ENCODE measurements around the gene RTKN2. TPM values are rescaled to one million over a fixed set of nuclear protein-coding genes. Genes with fewer than 3 reads are reported as not detected.
"Not testable (repeated sequence)": the region's sequence is repeated elsewhere in the genome, so short reads cannot be mapped to it uniquely, and the experiment has no call there.

The RTKN2 gene
- total and polyA plus RNA-seq, 11 donors, result 0.01 to 0.14 (median 0.10) TPM; not detected in 5

- intact Hi-C loops (cut with DNase I), result no loop called here
- DNase-seq (no peak), ATAC-seq (no peak)
- 92 to 94% (median 94%) methylated on average over 7 of the region's 7 CpGs for WGBS, 4 donors
- Histone ChIP-seq H3K27ac (no peak overlapping the region), H3K9me3 (no peaks in the 10 kb centered on the region), H3K36me3 (no peaks in the 10 kb centered on the region), H3K4me3 (no peak overlapping the region), H3K4me1 (no peaks in the 10 kb centered on the region), H3K27me3 (peaks cover 0 to 11% (median 0%) of the 10 kb centered on the region in 9 donors)
- TF ChIP-seq, protein P1, sequence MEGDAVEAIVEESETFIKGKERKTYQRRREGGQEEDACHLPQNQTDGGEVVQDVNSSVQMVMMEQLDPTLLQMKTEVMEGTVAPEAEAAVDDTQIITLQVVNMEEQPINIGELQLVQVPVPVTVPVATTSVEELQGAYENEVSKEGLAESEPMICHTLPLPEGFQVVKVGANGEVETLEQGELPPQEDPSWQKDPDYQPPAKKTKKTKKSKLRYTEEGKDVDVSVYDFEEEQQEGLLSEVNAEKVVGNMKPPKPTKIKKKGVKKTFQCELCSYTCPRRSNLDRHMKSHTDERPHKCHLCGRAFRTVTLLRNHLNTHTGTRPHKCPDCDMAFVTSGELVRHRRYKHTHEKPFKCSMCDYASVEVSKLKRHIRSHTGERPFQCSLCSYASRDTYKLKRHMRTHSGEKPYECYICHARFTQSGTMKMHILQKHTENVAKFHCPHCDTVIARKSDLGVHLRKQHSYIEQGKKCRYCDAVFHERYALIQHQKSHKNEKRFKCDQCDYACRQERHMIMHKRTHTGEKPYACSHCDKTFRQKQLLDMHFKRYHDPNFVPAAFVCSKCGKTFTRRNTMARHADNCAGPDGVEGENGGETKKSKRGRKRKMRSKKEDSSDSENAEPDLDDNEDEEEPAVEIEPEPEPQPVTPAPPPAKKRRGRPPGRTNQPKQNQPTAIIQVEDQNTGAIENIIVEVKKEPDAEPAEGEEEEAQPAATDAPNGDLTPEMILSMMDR (IDR thresholded peaks at IDR 0.05), result no peak
- TF ChIP-seq POLR2A (IDR thresholded peaks at IDR 0.05), result no peak
Observed at GRCh38 chr10:62303922-62304321, 35.3 kb upstream of the RTKN2 start.

- ATAC-seq (no peak), DNase-seq (no peak)
- no peak overlapping the region for H3K4me3 ChIP-seq
- H3K27me3 ChIP-seq, result peaks cover 0 to 11% (median 0%) of the 10 kb centered on the region in 9 donors
- H3K9me3 ChIP-seq, result no peaks in the 10 kb centered on the region
- intact Hi-C loops (cut with DNase I), result no loop called here
- no peaks in the 10 kb centered on the region for H3K36me3 ChIP-seq
- no peak overlapping the region for H3K27ac ChIP-seq
- TF ChIP-seq, protein P1 (IDR thresholded peaks at IDR 0.05), result no peak
- TF ChIP-seq POLR2A (IDR thresholded peaks at IDR 0.05), result no peak
- WGBS, 4 donors, result 82 to 86% (median 85%) methylated on average over 4 of the region's 4 CpGs
- no peaks in the 10 kb centered on the region for H3K4me1 ChIP-seq
Observed at GRCh38 chr10:62302760-62303159, 34.1 kb upstream of the RTKN2 start.

DNA sequence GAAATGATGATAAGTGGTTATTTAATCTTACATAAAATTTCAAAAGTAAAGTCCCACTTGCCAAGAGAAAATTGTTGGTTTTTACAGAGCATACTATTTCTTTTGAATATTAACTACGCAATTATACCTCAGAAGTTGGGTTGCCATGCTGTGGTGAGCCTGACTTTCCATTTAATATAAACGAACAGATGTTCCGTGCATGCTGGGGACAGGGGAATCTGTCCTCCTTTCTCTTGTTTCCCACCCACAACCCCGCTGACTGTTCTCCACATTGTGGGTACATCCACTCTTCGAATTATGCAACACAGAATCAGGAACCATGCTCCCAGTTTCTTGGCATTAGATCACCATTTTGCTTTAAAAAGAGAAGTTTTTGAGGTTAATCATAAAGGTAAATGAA is 29.2 kb upstream of the RTKN2 start:
- Histone ChIP-seq H3K27ac (no peak overlapping the region), H3K4me1 (no peaks in the 10 kb centered on the region), H3K27me3 (peaks cover 0 to 13% (median 0%) of the 10 kb centered on the region in 9 donors), H3K36me3 (no peaks in the 10 kb centered on the region), H3K4me3 (no peak overlapping the region), H3K9me3 (no peaks in the 10 kb centered on the region)
- no peak for ATAC-seq
- no peak for DNase-seq
- TF ChIP-seq, protein P1 (IDR thresholded peaks at IDR 0.05), result no peak
- TF ChIP-seq POLR2A (IDR thresholded peaks at IDR 0.05), result no peak
- 61 to 70% (median 66%) methylated on average over 5 of the region's 5 CpGs for WGBS, 4 donors
- intact Hi-C loops (cut with DNase I), result no loop called here

DNA sequence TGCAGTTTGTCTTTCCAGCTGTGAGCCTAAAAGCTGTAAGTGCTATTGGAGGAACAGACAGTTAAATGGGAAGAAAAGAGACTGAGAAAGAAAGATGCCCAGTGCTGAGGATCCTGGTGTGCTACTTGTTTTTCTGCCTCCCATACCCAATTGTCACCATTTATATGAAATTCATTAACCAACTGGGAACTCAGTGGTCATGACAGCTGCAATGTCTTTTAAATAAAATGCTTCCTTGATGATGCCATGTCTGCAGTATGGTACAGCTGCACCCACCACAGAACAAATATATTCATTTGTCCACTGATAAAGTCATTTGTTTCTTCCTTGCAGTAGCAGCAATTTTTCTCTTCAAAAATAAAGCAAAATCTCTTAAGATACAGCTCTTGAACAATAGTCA is 15.6 kb upstream of the RTKN2 start:
- intact Hi-C loops (cut with DNase I), result loop anchor here in 1 of 10 donors (10.0 kb wide), 1 partner anchor 141 kb away; no protein-coding TSS in a partner anchor

GRCh38 chr10:62281348-62281747 is 12.7 kb upstream of the RTKN2 start:
- not testable (repeated sequence) for H3K9me3 ChIP-seq, H3K4me1 ChIP-seq, ATAC-seq, H3K4me3 ChIP-seq, H3K27me3 ChIP-seq, DNase-seq, H3K36me3 ChIP-seq, H3K27ac ChIP-seq
- 92 to 96% (median 94%) methylated on average over 24 of the region's 24 CpGs for WGBS, 4 donors
- intact Hi-C loops (cut with DNase I), result loop anchor here in 1 of 10 donors (10.0 kb wide), 1 partner anchor 143 kb away; no protein-coding TSS in a partner anchor

More for the DNA sequence above, 15.6 kb upstream of the RTKN2 start:
- H3K27ac ChIP-seq, result no peak overlapping the region
- no peaks in the 10 kb centered on the region for H3K9me3 ChIP-seq
- H3K27me3 ChIP-seq, result no peaks in the 10 kb centered on the region
- no peaks in the 10 kb centered on the region for H3K36me3 ChIP-seq
- DNase-seq (no peak), ATAC-seq (no peak)
- TF ChIP-seq, protein P1 (IDR thresholded peaks at IDR 0.05), result no peak
- no peak for TF ChIP-seq POLR2A (IDR thresholded peaks at IDR 0.05)
- H3K4me3 ChIP-seq, result no peak overlapping the region
- H3K4me1 ChIP-seq, result no peaks in the 10 kb centered on the region

GRCh38 chr10:62280392-62280791 is 11.7 kb upstream of the RTKN2 start:
- not testable (repeated sequence) for H3K27ac ChIP-seq, H3K4me3 ChIP-seq, H3K27me3 ChIP-seq, H3K4me1 ChIP-seq, ATAC-seq, H3K36me3 ChIP-seq, H3K9me3 ChIP-seq, DNase-seq
- intact Hi-C loops (cut with DNase I), result loop anchor here in 1 of 10 donors (10.0 kb wide), 1 partner anchor 144 kb away; no protein-coding TSS in a partner anchor
- 92 to 95% (median 94%) methylated on average over 13 to 28 of the region's 28 CpGs for WGBS, 4 donors
